ENCODE results near the gene SERPINB6. TPM values are rescaled to one million over a fixed set of nuclear protein-coding genes. Genes with fewer than 3 reads are reported as not detected.
A peak's percentile ranks its signal among the peaks of the same experiment; 100 is the strongest.

Gene SERPINB6
- total RNA-seq, 1 experiment from 2014 or later, result 39.0 TPM

DNA sequence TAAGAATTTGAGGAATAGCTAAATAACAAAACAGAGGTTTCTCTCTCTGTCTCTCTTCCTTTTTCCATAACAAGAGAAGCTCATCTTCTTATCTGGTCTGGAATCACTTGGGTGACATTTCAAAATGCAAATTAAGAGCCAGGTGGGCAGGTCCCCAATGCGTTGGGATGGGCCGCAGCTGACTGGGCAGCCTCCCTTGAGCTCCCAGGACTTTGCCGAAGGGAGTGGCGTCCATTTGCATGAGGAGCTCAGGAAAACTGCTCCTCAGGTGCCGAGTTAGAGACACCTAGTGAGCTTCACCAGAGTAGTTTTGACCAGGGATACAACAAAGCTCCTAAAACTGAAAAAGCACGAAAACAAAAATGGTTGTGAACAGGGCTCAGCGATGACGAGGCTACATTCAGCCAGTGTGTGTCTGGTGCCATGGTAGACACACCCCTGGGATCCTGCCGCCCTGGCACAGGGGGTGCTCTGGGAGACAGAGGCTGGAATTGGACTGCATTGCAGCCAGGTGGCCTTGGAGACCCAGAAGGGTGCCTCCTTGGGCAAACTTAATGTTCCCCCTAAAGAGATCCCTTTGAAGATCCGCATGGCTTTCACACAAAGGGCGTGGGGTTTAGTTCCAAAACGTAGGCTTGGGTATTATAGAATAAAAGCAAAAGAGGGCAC is 13.5 kb upstream of the SERPINB6 start:
- H3K4me3 Mint-ChIP-seq, result peak overlapping the region; percentile 21 to 53; a peak in 2 of 5 replicates
- no peak overlapping the region for H3K4me2 ChIP-seq (ENCODE audit: insufficient read depth, insufficient read length, low read length)
- no peak overlapping the region for H4K8ac ChIP-seq (replicated peaks; ENCODE audit: insufficient read length, low read depth, low read length)
- H3K4me1 ChIP-seq (ENCODE audit: insufficient read depth, low read length), result peaks cover 11% of the 10 kb centered on the region; the same call in 1 of the 2 replicates
- no peak overlapping the region for H3K27ac ChIP-seq (ENCODE audit: insufficient read length, low read depth, low read length)
- peak overlapping the region; percentile 67; the same call in 1 of the 2 replicates for H3K14ac ChIP-seq (ENCODE audit: insufficient read depth, low read length)
- no peaks in the 10 kb centered on the region for H3K36me3 Mint-ChIP-seq (ENCODE audit: insufficient read depth in 1 of 3, low read depth in 3 of 3)
- H3K9ac ChIP-seq (ENCODE audit: extremely low read depth, insufficient read length, low read length), result no peak overlapping the region
- peak overlapping the region; percentile 74 for H2BK12ac ChIP-seq (ENCODE audit: insufficient read length, low read depth, low read length)
- TF ChIP-seq, protein P1, sequence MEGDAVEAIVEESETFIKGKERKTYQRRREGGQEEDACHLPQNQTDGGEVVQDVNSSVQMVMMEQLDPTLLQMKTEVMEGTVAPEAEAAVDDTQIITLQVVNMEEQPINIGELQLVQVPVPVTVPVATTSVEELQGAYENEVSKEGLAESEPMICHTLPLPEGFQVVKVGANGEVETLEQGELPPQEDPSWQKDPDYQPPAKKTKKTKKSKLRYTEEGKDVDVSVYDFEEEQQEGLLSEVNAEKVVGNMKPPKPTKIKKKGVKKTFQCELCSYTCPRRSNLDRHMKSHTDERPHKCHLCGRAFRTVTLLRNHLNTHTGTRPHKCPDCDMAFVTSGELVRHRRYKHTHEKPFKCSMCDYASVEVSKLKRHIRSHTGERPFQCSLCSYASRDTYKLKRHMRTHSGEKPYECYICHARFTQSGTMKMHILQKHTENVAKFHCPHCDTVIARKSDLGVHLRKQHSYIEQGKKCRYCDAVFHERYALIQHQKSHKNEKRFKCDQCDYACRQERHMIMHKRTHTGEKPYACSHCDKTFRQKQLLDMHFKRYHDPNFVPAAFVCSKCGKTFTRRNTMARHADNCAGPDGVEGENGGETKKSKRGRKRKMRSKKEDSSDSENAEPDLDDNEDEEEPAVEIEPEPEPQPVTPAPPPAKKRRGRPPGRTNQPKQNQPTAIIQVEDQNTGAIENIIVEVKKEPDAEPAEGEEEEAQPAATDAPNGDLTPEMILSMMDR (conservative IDR thresholded peaks at IDR 0.05), result no peak
- no peaks in the 10 kb centered on the region for H3K27me3 ChIP-seq (ENCODE audit: insufficient read depth, low read length)
- H3K18ac ChIP-seq (ENCODE audit: insufficient read length, low read depth, low read length), result peak overlapping the region; percentile 86
- peak overlapping the region; percentile 45 for H4K91ac ChIP-seq (ENCODE audit: insufficient read length, low read depth, low read length)
- H3K56ac ChIP-seq (ENCODE audit: insufficient read length, low read depth, low read length), result no peak overlapping the region
- peaks cover 4% of the 10 kb centered on the region; the same call in 1 of the 2 replicates for H3K27me3 Mint-ChIP-seq (ENCODE audit: low read depth)
- H2AFZ ChIP-seq (ENCODE audit: low read length), result no peak overlapping the region
- H2BK20ac ChIP-seq (ENCODE audit: low read depth, low read length, poor library complexity, severe bottlenecking), result no peak overlapping the region
- no peak overlapping the region for H3T11ph ChIP-seq (ENCODE audit: low read length)
- H3K9me3 Mint-ChIP-seq, result no peaks in the 10 kb centered on the region
- peaks cover 48 to 56% of the 10 kb centered on the region in 2 experiments for H3K4me1 Mint-ChIP-seq
- no peaks in the 10 kb centered on the region for H3K9me3 ChIP-seq (ENCODE audit: control insufficient read depth, low read depth, low read length)
- no peak overlapping the region for H3K23ac ChIP-seq (ENCODE audit: insufficient read length, low read depth, low read length)
- H3K79me1 ChIP-seq (ENCODE audit: insufficient read depth, low read depth, low read length, poor library complexity, severe bottlenecking), result no peaks in the 10 kb centered on the region
- H3K4ac ChIP-seq (ENCODE audit: low read depth, low read length), result no peak overlapping the region
- no peaks in the 10 kb centered on the region for H3K79me2 ChIP-seq (ENCODE audit: insufficient read depth, low read length)
- no peak overlapping the region for H2BK15ac ChIP-seq (ENCODE audit: low read depth, low read length)
- H2BK120ac ChIP-seq (ENCODE audit: low read depth, low read length, poor library complexity, severe bottlenecking), result peak overlapping the region; percentile 87
- WGBS (ENCODE audit: extremely low coverage, insufficient read length, low lambda C conversion rate), result no CpG with 5 or more reads among the region's 12 CpGs
- no peak overlapping the region for H2AK5ac ChIP-seq (ENCODE audit: insufficient read length, low read length)
- H4K20me1 ChIP-seq (ENCODE audit: control insufficient read depth, insufficient read depth, insufficient read length), result no peaks in the 10 kb centered on the region
- peak overlapping the region; percentile 25 to 93 (median 67); a peak in 4 of 7 replicates for H3K27ac Mint-ChIP-seq
- DNase-seq, result peak; percentile 78
- H2BK5ac ChIP-seq (ENCODE audit: insufficient read length, low read length), result no peak overlapping the region
- no peak overlapping the region for H4K5ac ChIP-seq (ENCODE audit: insufficient read length, low read depth, low read length)
- H3K23me2 ChIP-seq (ENCODE audit: insufficient read length, low read depth, low read length, poor library complexity, severe bottlenecking), result peaks cover 13% of the 10 kb centered on the region

Measured in H9 (cell line).